ENCODE measurements around the gene RPS6KA5.
"Not testable (repeated sequence)": the region's sequence is repeated elsewhere in the genome, so short reads cannot be mapped to it uniquely, and the experiment has no call there.

RPS6KA5 gene

DNA sequence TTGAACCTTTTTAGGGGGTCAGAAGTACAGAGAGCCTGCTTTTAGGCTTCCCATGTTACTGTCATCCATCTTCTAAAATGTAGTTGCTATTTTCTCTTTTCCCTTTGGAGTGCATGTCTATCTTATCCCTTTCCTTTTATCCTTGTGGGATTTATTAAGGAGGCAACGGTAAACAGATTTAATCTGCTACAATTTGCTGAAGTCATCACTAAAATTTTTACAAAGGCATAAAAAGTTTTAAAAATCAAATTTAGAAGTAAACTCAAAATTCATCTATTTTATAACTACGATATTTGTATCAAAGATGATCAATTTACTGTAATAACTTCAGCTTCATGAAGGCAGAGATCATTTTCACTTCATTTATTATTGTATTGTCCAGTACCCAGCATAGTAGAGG lies 118.7 kb downstream of the RPS6KA5 start:
- Histone ChIP-seq H3K4me1 (ENCODE audit: control insufficient read depth, insufficient read depth, low read length) (peaks cover 5% of the 10 kb centered on the region), H3K27me3 (ENCODE audit: control insufficient read depth in 1 of 2, insufficient read depth in 2 of 2, low read length in 2 of 2) (no peaks in the 10 kb centered on the region), H3K9me3 (ENCODE audit: control insufficient read depth in 2 of 2, low read length in 2 of 2) (no peaks in the 10 kb centered on the region), H3K4me3 (ENCODE audit: low read length in 2 of 2) (no peak overlapping the region), H3K27ac (ENCODE audit: low read length) (no peak overlapping the region), H3K36me3 (ENCODE audit: control insufficient read depth in 2 of 2, insufficient read depth in 2 of 2, low read length in 2 of 2) (peaks cover 4 to 9% of the 10 kb centered on the region in 2 donors), H3K9ac (ENCODE audit: low read length in 2 of 2) (no peak overlapping the region)

DNA sequence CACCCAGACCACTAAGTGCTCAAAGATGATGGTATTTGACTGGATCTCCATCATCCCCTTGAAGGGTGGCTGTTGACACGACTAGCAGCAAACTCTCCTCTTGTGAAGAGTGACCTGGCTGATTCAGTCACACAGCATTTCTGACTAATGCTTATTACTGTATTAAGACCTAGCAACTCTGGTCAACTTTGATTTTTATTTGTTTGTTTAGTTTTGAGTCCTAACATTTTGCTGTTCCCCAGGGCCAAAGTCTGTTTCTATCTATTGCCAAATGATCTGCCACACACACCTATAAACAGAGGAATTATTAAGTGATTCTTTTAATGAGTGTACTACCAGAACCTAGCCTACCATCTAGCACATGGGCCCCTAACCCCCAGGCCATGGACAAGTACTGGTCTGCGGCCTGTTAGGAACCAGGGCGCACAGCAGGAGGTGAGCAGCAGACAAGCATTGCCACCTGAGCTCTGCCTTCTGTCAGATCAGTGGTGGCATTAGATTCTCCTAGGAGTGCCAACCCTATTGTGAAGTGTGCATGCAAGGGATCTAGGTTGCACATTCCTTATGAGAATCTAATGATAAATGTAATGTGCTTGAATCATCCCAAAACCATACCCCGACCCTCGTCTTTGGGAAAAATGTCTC lies 120.0 kb downstream of the RPS6KA5 start:
- H3K36me3 ChIP-seq (ENCODE audit: control insufficient read depth in 2 of 2, insufficient read depth in 2 of 2, low read length in 2 of 2), result peaks cover 4 to 9% of the 10 kb centered on the region in 2 donors
- no peaks in the 10 kb centered on the region for H3K27me3 ChIP-seq (ENCODE audit: control insufficient read depth in 1 of 2, insufficient read depth in 2 of 2, low read length in 2 of 2)
- no peak overlapping the region for H3K4me3 ChIP-seq (ENCODE audit: low read length in 2 of 2)
- H3K9me3 ChIP-seq (ENCODE audit: control insufficient read depth in 2 of 2, low read length in 2 of 2), result no peaks in the 10 kb centered on the region
- H3K27ac ChIP-seq (ENCODE audit: low read length), result no peak overlapping the region
- no peak overlapping the region for H3K9ac ChIP-seq (ENCODE audit: low read length in 2 of 2)
- H3K4me1 ChIP-seq (ENCODE audit: control insufficient read depth, insufficient read depth, low read length), result peaks cover 10% of the 10 kb centered on the region

DNA sequence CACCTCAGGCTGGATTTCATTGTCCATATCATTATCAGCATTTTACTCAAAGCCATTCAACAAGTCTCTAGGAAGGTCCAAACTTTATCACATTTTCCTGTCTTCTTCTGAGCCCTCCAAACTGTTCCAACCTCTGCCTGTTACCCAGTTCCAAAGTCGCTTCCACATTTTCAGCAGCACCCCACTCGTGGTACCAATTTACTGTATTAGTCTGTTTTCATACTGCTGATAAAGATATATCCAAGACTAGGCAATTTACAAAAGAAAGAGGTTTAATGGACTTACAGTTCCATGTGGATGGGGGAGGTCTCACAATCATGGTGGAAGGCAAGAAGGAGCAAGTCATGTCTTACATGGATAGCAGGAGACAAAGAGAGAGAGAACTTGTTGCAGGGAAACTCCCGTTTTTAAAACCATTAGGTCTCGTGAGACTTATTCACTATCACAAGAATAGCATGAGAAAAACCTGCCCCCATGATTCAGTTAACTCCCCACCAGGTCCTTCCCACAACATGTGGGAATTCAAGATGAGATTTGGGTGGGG lies 121.1 kb downstream of the RPS6KA5 start:
- not testable (repeated sequence) for H3K9me3 ChIP-seq (ENCODE audit: control insufficient read depth in 2 of 2, low read length in 2 of 2); H3K9ac ChIP-seq (ENCODE audit: low read length in 2 of 2); H3K4me3 ChIP-seq (ENCODE audit: low read length in 2 of 2); H3K27ac ChIP-seq (ENCODE audit: low read length); H3K27me3 ChIP-seq (ENCODE audit: control insufficient read depth in 1 of 2, insufficient read depth in 2 of 2, low read length in 2 of 2); H3K36me3 ChIP-seq (ENCODE audit: control insufficient read depth in 2 of 2, insufficient read depth in 2 of 2, low read length in 2 of 2); H3K4me1 ChIP-seq (ENCODE audit: control insufficient read depth, insufficient read depth, low read length)

DNA sequence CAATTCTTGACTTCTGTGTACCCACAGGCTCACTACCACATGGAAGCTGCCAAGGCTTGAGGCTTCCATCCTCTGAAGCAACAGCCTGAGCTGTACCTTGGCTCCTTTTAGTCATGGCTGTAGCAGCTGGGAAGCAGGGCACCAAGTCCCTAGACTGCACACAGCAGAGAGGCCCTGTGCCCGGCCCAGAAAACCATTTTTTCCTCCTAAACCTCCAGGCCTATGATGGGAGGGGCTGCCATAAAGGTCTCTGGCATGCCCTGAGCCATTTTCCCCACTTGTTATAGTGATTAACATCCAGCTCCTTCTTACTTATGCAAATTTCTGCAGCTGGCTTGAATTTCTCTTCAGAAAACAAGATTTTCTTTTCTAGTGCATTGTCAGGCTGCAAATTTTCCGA lies 121.8 kb downstream of the RPS6KA5 start:
- no peak overlapping the region for H3K9ac ChIP-seq (ENCODE audit: low read length in 2 of 2)
- H3K4me3 ChIP-seq (ENCODE audit: low read length in 2 of 2), result no peak overlapping the region
- H3K4me1 ChIP-seq (ENCODE audit: control insufficient read depth, insufficient read depth, low read length), result peaks cover 10% of the 10 kb centered on the region
- peaks cover 4 to 9% of the 10 kb centered on the region in 2 donors for H3K36me3 ChIP-seq (ENCODE audit: control insufficient read depth in 2 of 2, insufficient read depth in 2 of 2, low read length in 2 of 2)
- H3K27me3 ChIP-seq (ENCODE audit: control insufficient read depth in 1 of 2, insufficient read depth in 2 of 2, low read length in 2 of 2), result no peaks in the 10 kb centered on the region
- no peak overlapping the region for H3K27ac ChIP-seq (ENCODE audit: low read length)
- H3K9me3 ChIP-seq (ENCODE audit: control insufficient read depth in 2 of 2, low read length in 2 of 2), result no peaks in the 10 kb centered on the region

DNA sequence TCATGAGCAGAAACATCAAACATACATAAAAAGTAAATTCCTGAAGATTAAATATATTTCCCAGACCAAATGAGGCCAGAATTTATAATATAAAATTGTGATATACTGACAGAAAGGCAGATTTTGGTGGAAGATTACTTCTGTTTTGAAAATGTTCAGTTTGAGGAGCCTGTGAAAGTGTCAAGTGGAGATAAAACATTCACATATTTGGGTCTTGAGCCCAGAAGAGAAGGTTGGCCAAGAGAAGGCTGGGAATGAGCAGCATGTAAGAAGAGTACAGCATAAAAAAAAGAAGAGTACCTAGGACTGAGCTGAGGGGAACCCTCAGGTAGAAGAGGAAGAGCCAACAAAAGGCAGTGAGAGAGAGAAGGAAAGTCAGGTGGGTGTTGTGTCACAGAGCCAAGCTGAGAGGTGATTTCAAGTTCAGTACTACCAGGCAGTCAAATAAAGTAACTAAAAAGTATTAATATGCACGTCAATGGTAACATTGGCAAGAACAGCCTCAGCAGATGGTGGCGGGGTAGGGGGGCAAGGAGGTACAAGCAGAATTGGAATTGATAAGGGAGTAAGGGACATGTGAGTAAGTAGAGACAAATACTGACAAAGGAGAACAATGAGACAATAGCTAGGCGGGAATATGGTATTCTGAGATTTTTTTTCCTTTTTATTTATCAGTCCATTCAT lies 123.5 kb downstream of the RPS6KA5 start:
- H3K27ac ChIP-seq (ENCODE audit: low read length), result no peak overlapping the region
- H3K9ac ChIP-seq (ENCODE audit: low read length in 2 of 2), result no peak overlapping the region
- H3K9me3 ChIP-seq (ENCODE audit: control insufficient read depth in 2 of 2, low read length in 2 of 2), result no peaks in the 10 kb centered on the region
- no peaks in the 10 kb centered on the region for H3K27me3 ChIP-seq (ENCODE audit: control insufficient read depth in 1 of 2, insufficient read depth in 2 of 2, low read length in 2 of 2)
- no peak overlapping the region for H3K4me3 ChIP-seq (ENCODE audit: low read length in 2 of 2)
- peaks cover 4 to 9% of the 10 kb centered on the region in 2 donors for H3K36me3 ChIP-seq (ENCODE audit: control insufficient read depth in 2 of 2, insufficient read depth in 2 of 2, low read length in 2 of 2)
- peaks cover 10% of the 10 kb centered on the region for H3K4me1 ChIP-seq (ENCODE audit: control insufficient read depth, insufficient read depth, low read length)

DNA sequence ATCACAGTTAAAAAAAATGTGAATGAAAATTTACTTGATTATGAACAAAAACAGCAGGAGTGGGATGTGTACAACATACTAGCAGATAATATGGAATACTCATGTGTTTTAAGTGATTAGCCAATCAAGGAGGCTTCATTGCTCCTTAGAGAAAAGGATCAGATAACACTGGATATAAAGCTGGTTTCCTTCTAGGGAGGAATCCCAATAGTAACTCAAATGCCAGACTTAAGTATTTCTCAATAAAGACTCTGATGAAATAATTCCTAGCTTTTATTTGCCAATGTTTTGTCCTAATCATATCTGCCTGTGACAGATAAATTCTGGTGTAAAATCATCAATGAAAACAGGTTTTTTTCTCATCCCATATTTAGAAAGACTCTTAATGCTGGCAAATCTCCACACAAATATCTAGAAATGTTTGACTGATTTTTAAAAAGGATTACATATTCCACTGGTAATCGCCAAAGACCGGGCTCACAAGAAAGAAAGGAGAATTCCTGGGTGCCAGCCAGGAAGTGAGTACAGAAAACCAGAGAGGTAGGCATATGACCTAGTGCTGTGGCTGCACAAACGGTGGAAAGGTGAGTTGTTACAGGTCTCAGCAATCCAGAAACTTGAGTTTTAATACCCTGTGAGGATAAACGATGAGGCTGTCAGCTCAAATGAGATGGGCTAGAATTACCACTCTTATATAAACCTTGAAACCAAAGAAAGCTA lies 135.7 kb downstream of the RPS6KA5 start:
- H3K9ac ChIP-seq (ENCODE audit: low read length in 2 of 2), result peak overlapping the region in 1 of 2 donors; percentile 1
- peak overlapping the region; percentile 19 for H3K27ac ChIP-seq (ENCODE audit: low read length)
- H3K4me3 ChIP-seq (ENCODE audit: low read length in 2 of 2), result no peak overlapping the region
- peaks cover 0 to 2% of the 10 kb centered on the region in 2 donors for H3K36me3 ChIP-seq (ENCODE audit: control insufficient read depth in 2 of 2, insufficient read depth in 2 of 2, low read length in 2 of 2)
- no peaks in the 10 kb centered on the region for H3K4me1 ChIP-seq (ENCODE audit: control insufficient read depth, insufficient read depth, low read length)
- H3K27me3 ChIP-seq (ENCODE audit: control insufficient read depth in 1 of 2, insufficient read depth in 2 of 2, low read length in 2 of 2), result no peaks in the 10 kb centered on the region
- no peaks in the 10 kb centered on the region for H3K9me3 ChIP-seq (ENCODE audit: control insufficient read depth in 2 of 2, low read length in 2 of 2)

DNA sequence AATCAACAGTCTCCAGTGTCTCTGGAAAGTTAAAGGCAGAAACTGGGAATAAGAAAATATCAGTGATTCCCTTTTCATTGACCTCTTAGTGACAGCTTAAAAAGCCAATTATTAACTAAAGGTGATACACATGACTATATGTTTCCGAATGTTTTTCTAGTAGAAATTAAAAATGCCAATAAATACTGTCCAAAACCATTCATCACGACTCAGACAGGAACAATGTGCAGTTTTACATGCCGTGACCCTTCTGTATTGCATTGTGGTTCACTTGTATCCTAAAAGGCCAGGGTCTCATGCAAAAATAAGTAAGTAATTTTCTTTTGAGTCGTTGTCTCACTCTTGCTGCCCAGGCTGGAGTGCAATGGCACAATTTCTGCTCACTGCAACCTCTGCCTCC lies 138.3 kb downstream of the RPS6KA5 start:
- H3K27me3 ChIP-seq (ENCODE audit: control insufficient read depth in 1 of 2, insufficient read depth in 2 of 2, low read length in 2 of 2), result no peaks in the 10 kb centered on the region
- H3K9ac ChIP-seq (ENCODE audit: low read length in 2 of 2), result no peak overlapping the region
- no peaks in the 10 kb centered on the region for H3K9me3 ChIP-seq (ENCODE audit: control insufficient read depth in 2 of 2, low read length in 2 of 2)
- peaks cover 2 to 9% of the 10 kb centered on the region in 2 donors for H3K36me3 ChIP-seq (ENCODE audit: control insufficient read depth in 2 of 2, insufficient read depth in 2 of 2, low read length in 2 of 2)
- H3K4me3 ChIP-seq (ENCODE audit: low read length in 2 of 2), result no peak overlapping the region
- H3K27ac ChIP-seq (ENCODE audit: low read length), result no peak overlapping the region
- H3K4me1 ChIP-seq (ENCODE audit: control insufficient read depth, insufficient read depth, low read length), result no peaks in the 10 kb centered on the region

DNA sequence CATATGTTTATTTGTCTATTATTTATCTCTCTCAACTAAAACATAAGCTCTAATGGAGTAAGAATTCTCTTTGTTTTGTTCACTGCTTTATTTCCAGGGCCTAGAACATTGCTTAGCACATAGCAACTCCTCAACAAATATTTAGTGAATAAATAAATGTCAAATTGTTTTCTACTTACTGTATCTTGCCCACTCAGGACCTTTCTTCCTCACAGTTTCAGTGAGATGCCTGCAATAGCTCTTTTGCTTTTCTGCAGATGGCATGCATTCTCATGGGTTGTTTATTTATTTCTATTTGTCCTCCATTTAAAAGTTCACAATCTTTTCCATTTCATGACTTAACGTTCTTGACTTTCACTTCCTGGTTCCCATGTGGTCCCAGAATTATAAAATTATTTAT lies 149.3 kb downstream of the RPS6KA5 start:
- Histone ChIP-seq H3K36me3 (ENCODE audit: control insufficient read depth in 2 of 2, insufficient read depth in 2 of 2, low read length in 2 of 2) (peaks cover 2 to 4% of the 10 kb centered on the region in 2 donors), H3K9ac (ENCODE audit: low read length in 2 of 2) (no peak overlapping the region), H3K4me1 (ENCODE audit: control insufficient read depth, insufficient read depth, low read length) (peaks cover 2% of the 10 kb centered on the region), H3K9me3 (ENCODE audit: control insufficient read depth in 2 of 2, low read length in 2 of 2) (no peaks in the 10 kb centered on the region), H3K27me3 (ENCODE audit: control insufficient read depth in 1 of 2, insufficient read depth in 2 of 2, low read length in 2 of 2) (no peaks in the 10 kb centered on the region), H3K27ac (ENCODE audit: low read length) (no peak overlapping the region), H3K4me3 (ENCODE audit: low read length in 2 of 2) (no peak overlapping the region)

DNA sequence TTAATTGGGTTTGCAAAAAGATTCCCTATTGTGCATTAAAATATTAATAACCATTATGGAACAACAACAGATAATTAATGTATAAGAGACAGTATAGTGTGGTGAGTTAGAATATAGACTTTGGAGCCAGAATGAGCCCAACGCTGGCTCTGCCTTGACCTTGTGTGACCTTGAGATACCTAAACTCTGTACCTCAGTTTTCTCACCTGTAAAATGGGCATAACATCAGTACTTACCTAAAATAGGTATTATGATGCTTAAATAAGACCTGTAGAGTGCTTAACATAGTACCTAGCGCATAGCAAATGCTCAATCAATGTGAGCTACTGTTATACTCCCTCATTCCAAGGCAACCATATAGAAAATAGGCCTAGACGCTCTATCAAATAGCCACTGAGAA lies 153.3 kb downstream of the RPS6KA5 start:
- H3K27me3 ChIP-seq (ENCODE audit: control insufficient read depth in 1 of 2, insufficient read depth in 2 of 2, low read length in 2 of 2), result no peaks in the 10 kb centered on the region
- no peak overlapping the region for H3K4me3 ChIP-seq (ENCODE audit: low read length in 2 of 2)
- H3K36me3 ChIP-seq (ENCODE audit: control insufficient read depth in 2 of 2, insufficient read depth in 2 of 2, low read length in 2 of 2), result peaks cover 0 to 7% of the 10 kb centered on the region in 2 donors
- no peak overlapping the region for H3K27ac ChIP-seq (ENCODE audit: low read length)
- H3K9me3 ChIP-seq (ENCODE audit: control insufficient read depth in 2 of 2, low read length in 2 of 2), result no peaks in the 10 kb centered on the region
- H3K9ac ChIP-seq (ENCODE audit: low read length in 2 of 2), result no peak overlapping the region
- no peaks in the 10 kb centered on the region for H3K4me1 ChIP-seq (ENCODE audit: control insufficient read depth, insufficient read depth, low read length)

DNA sequence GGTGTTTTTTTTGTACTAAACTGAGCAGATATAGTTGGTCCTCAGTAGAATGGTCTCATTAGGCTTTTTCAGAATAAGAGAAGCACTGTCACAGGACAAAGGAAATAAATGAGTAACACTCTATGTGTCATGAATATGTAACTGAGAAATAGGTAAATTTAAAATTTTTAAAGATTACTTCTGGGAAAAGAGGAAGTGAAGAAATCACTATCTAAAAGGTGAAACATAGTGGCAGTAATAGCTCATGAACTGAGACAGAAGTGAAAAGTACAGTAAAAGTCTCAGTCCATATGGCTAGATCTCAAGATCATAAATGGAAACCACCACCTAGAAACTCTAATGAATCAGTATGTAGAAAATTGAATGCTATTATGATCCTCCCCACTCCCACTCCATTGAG lies 154.9 kb downstream of the RPS6KA5 start:
- H3K4me3 ChIP-seq (ENCODE audit: low read length in 2 of 2), result no peak overlapping the region
- H3K4me1 ChIP-seq (ENCODE audit: control insufficient read depth, insufficient read depth, low read length), result no peaks in the 10 kb centered on the region
- H3K9me3 ChIP-seq (ENCODE audit: control insufficient read depth in 2 of 2, low read length in 2 of 2), result no peaks in the 10 kb centered on the region
- no peak overlapping the region for H3K9ac ChIP-seq (ENCODE audit: low read length in 2 of 2)
- no peaks in the 10 kb centered on the region for H3K27me3 ChIP-seq (ENCODE audit: control insufficient read depth in 1 of 2, insufficient read depth in 2 of 2, low read length in 2 of 2)
- no peak overlapping the region for H3K27ac ChIP-seq (ENCODE audit: low read length)
- H3K36me3 ChIP-seq (ENCODE audit: control insufficient read depth in 2 of 2, insufficient read depth in 2 of 2, low read length in 2 of 2), result peaks cover 0 to 7% of the 10 kb centered on the region in 2 donors

Measured in stomach smooth muscle (tissue), 2 donors.